Lower leg skin (tissue), 4 donors: ENCODE measurements around the gene ZCCHC17. TPM values are rescaled to one million over a fixed set of nuclear protein-coding genes. Genes with fewer than 3 reads are reported as not detected.

ENCODE experiments used
- DNase-seq, 2 donors: peaks; one replicate each; pipeline ENCODE4 v3.0.0-alpha.2; 2019; ENCODE audit warnings: low spot score in 2 of 2
- H3K4me3 ChIP-seq: fragments of 200-600 bp; sonication (generic); 2 replicates; pipeline ENCODE4 v1.5.1; 2017; ENCODE audit warnings: mild to moderate bottlenecking, low read depth; ENCODE audit not compliant: poor library complexity, severe bottlenecking
- CTCF ChIP-seq, 3 donors: fragments of 450-650 bp; IDR thresholded peaks; one replicate each; pipeline ENCODE4 v1.5.1; 2016; ENCODE audit warnings: antibody characterized with exemption in 3 of 3, mild to moderate bottlenecking in 3 of 3, moderate library complexity in 2 of 3
- POLR2A ChIP-seq, 2 donors: fragments of 450-650 bp; IDR thresholded peaks; one replicate each; pipeline ENCODE4 v1.6.1; 2016 to 2017; ENCODE audit warnings: antibody characterized with exemption in 2 of 2, mild to moderate bottlenecking in 1 of 2, moderate library complexity in 1 of 2
- WGBS, 2 donors: methylation state at CpG; one replicate each; pipeline ENCODE4 v1.1.5; 2018; 5-methylcytosine and 5-hydroxymethylcytosine counted together
- intact Hi-C: fragments of 100-400 bp; cut with DNase I; formaldehyde crosslinking; loops from one replicate; pipeline ENCODE4 v1.15.0; 2023; ENCODE audit warnings: low total_unique reads
- total RNA-seq, 4 donors: library from RNA; depleted of rRNA; stranded (reverse); fragments of >200 nt; gene quantifications; one replicate each; pipeline ENCODE4 v1.1.0, GENCODE V29; 2016

Gene ZCCHC17
- total RNA-seq, 4 donors from 2014 or later: 14.9 to 23.2 (median 17.6) TPM

- no peak for TF ChIP-seq POLR2A (IDR thresholded peaks at IDR 0.05)
- no peak for TF ChIP-seq CTCF (IDR thresholded peaks at IDR 0.05)
- intact Hi-C loops: loop anchor here (10.0 kb wide), 1 partner anchor 135 kb away; no protein-coding TSS in a partner anchor
- no peak for DNase-seq
- WGBS, 2 donors: 69 to 74% methylated on average over 6 of the region's 6 CpGs
- no peak overlapping the region for H3K4me3 ChIP-seq
These were observed 113.4 kb downstream of the ZCCHC17 start for GRCh38 chr1:31409946-31410858.

GRCh38 chr1:31410871-31411270 is 114.0 kb downstream of the ZCCHC17 start:
- DNase-seq: no peak
- no peak overlapping the region for H3K4me3 ChIP-seq
- intact Hi-C loops: loop anchor here (10.0 kb wide), 1 partner anchor 134 kb away; no protein-coding TSS in a partner anchor
- 85 to 91% methylated on average over 4 of the region's 4 CpGs for WGBS, 2 donors
- no peak for TF ChIP-seq CTCF (IDR thresholded peaks at IDR 0.05)
- TF ChIP-seq POLR2A (IDR thresholded peaks at IDR 0.05): no peak

GRCh38 chr1:31412205-31412604 is 115.4 kb downstream of the ZCCHC17 start:
- H3K4me3 ChIP-seq: no peak overlapping the region
- no peak for DNase-seq
- TF ChIP-seq CTCF (IDR thresholded peaks at IDR 0.05): no peak
- intact Hi-C loops: loop anchor here (10.0 kb wide), 1 partner anchor 133 kb away; no protein-coding TSS in a partner anchor
- 63 to 74% methylated on average over 2 of the region's 2 CpGs for WGBS, 2 donors

GRCh38 chr1:31412732-31413404 is 116.0 kb downstream of the ZCCHC17 start, which contains the start of gene SERINC2:
TSS of gene SERINC2 (plus strand) at chr1:31413213. CDS start at chr1:31413266, 53 bp downstream.
- TF ChIP-seq CTCF (IDR thresholded peaks at IDR 0.05) (no peak), POLR2A (IDR thresholded peaks at IDR 0.05) (no peak)
- intact Hi-C loops: loop anchor here (10.0 kb wide), 1 partner anchor 132 kb away; no protein-coding TSS in a partner anchor
- peak within 1 kb of the TSS; percentile 79 for H3K4me3 ChIP-seq
- WGBS, 2 donors: 0 to 6% methylated on average over 13 to 31 of the region's 63 CpGs
- no peak for DNase-seq

- peak overlapping the region; percentile 79 for H3K4me3 ChIP-seq
- DNase-seq: peak; percentile 61 to 95
- WGBS, 2 donors: 0 to 1% methylated on average over 39 to 46 of the region's 54 CpGs
- intact Hi-C loops: loop anchor here (10.0 kb wide), 1 partner anchor 131 kb away; no protein-coding TSS in a partner anchor
- TF ChIP-seq CTCF (IDR thresholded peaks at IDR 0.05) (no peak), POLR2A (IDR thresholded peaks at IDR 0.05) (no peak)
These were observed 116.7 kb downstream of the ZCCHC17 start for GRCh38 chr1:31413405-31414001.

Other genes starting within 250 kb of the ZCCHC17 start
- gene PUM1, start 231.3 kb upstream of the ZCCHC17 start, total RNA-seq: 100 to 1,000 TPM in 3 of 4 donors, 10 to 100 TPM in 1; 83.2 to 118 (median 106) TPM
- 1 to 10 TPM in 2 of 4 donors, under 1 TPM in 2; 0.46 to 1.4 (median 0.91) TPM for gene NKAIN1, start 57.1 kb upstream of the ZCCHC17 start, total RNA-seq
- 10 to 100 TPM; 24.4 to 57.7 (median 37.0) TPM for gene SNRNP40, start 244 bp upstream of the ZCCHC17 start, total RNA-seq
- gene FABP3, start 76.0 kb downstream of the ZCCHC17 start, total RNA-seq: 10 to 100 TPM in 2 of 4 donors, 1 to 10 TPM in 2; 2.5 to 12.1 (median 8.6) TPM
- gene SERINC2, start 116.2 kb downstream of the ZCCHC17 start, total RNA-seq: 10 to 100 TPM; 51.4 to 85.4 (median 60.6) TPM